ENCODE measurements around the gene CAMK1.
A peak's percentile ranks its signal among the peaks of the same experiment; 100 is the strongest.

Gene CAMK1

DNA sequence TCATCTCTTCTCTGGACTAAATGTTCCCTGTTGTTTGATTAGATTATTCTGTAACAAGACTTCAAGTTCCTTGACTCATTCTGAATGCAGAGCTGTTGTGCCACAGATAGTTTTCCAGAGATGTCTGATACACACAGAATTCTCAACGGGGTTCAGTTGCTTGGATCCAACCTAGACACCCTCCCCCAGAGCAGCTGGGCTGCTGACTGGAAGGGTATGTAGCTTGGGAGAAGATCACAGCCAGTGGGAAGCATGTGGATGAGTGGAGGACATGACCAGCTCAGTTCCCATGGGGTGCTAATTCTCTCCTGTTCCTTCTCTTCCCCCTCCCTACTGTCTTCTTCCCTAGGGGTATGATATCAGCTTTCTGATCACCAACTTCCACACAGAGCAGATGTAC, 33.7 kb upstream of the CAMK1 start:
- H3K27ac ChIP-seq = no peak overlapping the region
- TF ChIP-seq, protein P1, sequence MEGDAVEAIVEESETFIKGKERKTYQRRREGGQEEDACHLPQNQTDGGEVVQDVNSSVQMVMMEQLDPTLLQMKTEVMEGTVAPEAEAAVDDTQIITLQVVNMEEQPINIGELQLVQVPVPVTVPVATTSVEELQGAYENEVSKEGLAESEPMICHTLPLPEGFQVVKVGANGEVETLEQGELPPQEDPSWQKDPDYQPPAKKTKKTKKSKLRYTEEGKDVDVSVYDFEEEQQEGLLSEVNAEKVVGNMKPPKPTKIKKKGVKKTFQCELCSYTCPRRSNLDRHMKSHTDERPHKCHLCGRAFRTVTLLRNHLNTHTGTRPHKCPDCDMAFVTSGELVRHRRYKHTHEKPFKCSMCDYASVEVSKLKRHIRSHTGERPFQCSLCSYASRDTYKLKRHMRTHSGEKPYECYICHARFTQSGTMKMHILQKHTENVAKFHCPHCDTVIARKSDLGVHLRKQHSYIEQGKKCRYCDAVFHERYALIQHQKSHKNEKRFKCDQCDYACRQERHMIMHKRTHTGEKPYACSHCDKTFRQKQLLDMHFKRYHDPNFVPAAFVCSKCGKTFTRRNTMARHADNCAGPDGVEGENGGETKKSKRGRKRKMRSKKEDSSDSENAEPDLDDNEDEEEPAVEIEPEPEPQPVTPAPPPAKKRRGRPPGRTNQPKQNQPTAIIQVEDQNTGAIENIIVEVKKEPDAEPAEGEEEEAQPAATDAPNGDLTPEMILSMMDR (conservative IDR thresholded peaks at IDR 0.05) = no peak

DNA sequence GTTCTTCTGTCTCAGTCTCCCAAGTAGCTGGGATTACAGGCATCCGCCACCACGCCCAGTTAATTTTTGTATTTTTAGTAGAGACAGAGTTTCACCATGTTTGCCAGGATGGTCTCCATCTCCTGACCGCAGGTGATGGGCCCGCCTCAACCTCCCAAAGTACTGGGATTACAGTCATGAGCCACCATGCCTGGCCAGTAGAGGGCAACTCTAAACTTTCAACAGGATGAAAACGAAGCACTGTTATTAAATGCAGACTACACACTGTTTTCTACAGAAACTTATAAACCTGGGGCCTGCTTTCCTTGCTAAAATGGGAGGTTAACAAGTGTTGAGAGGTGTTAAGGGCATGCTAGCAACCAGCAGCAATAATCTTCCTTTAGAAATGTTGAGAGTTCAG, 30.8 kb upstream of the CAMK1 start:
- TF ChIP-seq, protein P1 (conservative IDR thresholded peaks at IDR 0.05) = peak; percentile 69
- no peak overlapping the region for H3K27ac ChIP-seq

DNA sequence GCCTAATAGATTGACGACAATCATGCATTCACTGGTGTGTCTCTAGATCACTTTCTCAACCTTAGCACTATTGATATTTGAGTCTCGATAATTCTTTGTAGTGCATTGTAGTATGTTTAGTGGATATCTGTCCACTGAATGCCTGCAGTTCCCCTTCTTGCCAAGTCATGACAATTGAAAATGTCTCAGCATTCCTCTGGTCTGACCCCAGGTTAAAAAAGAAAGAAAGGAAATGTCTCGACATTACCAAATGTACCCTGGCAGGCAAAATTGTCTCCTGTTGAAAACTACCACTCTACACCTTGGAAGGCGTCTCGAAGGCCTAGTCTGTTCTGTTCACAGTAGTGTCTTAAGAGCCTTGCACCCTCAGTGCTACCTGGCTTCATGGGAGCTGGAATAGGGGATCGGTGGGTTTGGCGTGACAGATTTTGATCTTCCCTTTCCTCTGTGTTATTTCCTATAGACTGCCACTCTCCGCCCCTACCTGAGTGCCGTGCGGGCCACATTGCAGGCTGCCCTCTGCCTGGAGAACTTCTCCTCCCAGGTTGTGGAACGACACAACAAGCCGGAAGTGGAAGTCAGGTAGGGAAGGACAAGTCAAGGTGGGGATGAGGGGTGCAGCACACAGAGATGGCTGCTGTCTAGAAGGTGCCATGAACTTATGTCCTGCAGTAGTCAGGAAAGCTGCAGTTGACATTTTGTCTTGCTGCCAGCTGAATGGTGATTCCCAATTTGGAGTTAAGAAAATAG, 27.6 kb upstream of the CAMK1 start:
- H3K27ac ChIP-seq = no peak overlapping the region
- TF ChIP-seq, protein P1 (conservative IDR thresholded peaks at IDR 0.05) = no peak

DNA sequence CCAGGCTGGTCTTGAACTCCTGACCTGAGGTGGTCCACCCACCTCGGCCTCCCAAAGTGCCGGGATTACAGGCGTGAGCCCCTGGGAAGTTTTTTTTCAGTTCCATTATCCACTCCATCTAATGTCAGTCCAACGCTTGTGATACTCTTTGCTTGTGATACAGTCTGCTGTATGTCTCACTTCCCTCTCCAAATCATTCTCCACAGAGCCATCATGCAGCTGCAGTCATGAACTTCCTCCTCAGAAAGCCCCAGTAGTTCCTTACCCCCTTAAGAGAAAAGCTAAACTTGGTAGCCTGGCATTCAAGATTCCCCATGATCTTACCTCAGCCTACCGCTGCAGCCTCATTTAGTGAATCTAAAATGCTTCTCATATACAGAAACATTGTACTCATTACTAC, 25.5 kb upstream of the CAMK1 start:
- H3K27ac ChIP-seq = peak overlapping the region; percentile 8; the same call in 1 of the 2 replicates
- TF ChIP-seq, protein P1 (conservative IDR thresholded peaks at IDR 0.05) = no peak

DNA sequence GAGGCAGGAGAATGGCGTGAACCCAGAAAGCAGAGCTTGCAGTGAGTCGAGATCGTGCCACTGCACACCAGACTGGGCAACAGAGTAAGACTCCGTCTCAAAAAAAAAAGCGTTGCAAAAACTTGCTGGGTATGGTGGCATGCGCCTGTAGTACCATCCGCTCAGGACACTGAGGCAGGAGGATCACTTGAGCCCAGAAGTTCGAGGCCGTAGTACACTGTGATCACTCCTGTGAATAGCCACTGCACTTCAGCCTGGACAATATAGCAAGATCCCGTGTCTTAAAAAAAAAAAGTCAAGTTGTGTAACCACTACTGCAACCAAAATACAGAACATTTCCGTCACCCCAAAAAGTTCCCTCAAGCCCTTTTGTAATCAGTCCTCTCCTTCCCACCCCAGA, 24.7 kb upstream of the CAMK1 start:
- H3K27ac ChIP-seq = no peak overlapping the region
- TF ChIP-seq, protein P1 (conservative IDR thresholded peaks at IDR 0.05) = no peak

DNA sequence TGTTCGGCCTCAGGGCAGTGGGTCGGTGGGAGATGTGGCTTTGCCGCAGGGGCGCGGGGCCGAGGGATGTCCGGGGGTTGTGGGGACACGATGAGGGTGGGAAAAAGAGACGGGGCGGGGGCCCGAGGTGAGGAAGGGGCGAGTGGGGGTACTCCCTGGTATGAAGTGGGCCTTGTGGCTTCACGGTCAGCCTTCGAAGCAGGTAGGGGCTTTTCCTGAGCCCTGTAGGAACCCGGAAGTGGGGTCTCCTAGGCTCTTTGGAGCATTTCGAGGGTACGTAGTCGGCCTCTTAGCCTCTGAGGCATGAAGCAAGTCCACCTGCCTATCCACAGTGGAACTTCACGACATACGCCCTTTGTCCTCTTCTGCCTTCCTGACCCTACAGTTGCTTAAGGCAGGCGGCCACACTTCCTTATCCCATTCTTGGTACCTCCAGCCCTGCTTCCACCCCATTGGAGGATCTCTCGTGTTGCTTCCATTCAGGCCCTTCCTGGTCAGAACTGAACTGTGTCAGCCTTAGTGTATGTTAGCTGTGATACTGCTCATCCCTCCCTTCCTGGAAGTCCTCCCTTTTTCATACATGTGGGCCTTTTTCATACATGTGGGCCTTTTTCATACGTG, 23.5 kb upstream of the CAMK1 start:
- H3K27ac ChIP-seq = peak overlapping the region; percentile 99
- TF ChIP-seq, protein P1 (conservative IDR thresholded peaks at IDR 0.05) = no peak

DNA sequence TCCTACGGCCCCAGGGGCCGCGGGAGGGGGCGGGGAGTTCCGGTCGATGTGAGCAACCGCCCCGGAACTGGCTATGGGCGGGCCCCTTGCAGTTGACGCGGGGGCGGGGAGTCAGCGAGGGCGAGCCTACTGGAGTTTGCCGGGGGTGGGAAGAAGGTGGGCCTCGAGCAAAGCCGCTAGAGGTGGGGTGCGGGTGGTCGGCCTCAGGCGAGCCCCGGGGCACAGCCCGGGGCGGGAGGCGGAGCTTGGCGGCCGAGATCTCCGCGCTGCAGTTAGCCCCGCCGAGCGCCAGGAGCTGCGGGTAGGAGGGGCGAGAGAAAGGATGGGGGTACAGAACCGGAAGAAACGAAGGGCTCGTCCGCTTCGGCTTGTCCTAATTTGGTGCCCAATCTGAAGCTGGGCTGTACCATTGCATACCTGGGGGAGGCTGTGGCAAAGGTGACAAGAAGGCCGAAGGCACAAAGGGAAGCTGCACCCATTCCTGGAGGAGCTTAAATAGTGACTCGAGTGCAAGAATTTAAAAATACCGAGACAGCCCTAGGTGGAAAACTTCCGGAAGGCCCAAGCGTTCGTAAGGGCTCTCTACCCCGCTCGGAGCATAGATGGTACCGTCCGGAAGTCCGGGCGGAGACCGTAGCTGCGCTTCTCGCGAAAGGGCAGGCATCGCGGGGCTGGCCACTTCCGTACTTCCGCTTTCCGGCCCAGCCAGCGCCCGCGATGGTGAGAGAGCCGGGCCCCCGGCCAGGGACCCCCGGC, 22.8 kb upstream of the CAMK1 start, which contains the start of the genes ARPC4 and TADA3:
Gene ARPC4 (plus strand): TSS at position 678 of the 756 bp plus-strand sequence. CDS start 40 bp downstream, at position 718.
Gene TADA3 (minus strand): TSS at position 69 of the 756 bp plus-strand sequence. CDS start 1,007 bp downstream, outside the sequence.
- peak within 1 kb of the TSS; percentile 99 for H3K27ac ChIP-seq
- TF ChIP-seq, protein P1 (conservative IDR thresholded peaks at IDR 0.05) = no peak
